Measurements from ENCODE around the gene SZRD1.
"Not testable (repeated sequence)": the region's sequence is repeated elsewhere in the genome, so short reads cannot be mapped to it uniquely, and the experiment has no call there.

The SZRD1 gene, protein sequence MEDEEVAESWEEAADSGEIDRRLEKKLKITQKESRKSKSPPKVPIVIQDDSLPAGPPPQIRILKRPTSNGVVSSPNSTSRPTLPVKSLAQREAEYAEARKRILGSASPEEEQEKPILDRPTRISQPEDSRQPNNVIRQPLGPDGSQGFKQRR

DNA sequence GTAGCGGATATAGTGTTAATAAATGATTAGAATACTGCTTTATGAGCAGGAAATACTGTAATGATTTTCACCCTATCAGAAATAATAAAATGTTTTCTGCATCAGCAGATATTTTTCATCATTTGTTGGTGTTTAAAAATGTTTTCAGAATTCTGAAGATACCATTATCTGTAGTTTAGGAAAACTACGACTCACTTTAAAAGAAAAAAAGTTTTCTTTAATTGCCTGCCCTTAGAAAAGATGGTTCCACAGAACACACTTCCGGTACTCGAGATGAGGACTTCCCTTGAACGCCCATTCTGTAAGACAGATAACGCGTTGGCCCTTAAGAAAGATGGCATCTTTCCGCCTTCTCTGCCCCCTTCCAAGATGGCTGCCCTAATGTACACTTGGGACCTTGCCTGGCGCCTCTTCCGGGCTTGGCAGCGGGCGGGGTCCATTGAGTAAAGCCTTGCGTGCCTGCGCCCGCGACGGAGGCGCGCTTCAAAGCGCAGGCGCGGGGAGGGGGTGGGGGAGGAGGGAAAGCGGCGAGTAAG, at the start of gene SZRD1:
SZRD1 (plus strand) TSS at position 521 of the 536 bp plus-strand sequence. CDS start 16 bp downstream, outside the sequence.
- peak; percentile 100 for DNase-seq

DNA sequence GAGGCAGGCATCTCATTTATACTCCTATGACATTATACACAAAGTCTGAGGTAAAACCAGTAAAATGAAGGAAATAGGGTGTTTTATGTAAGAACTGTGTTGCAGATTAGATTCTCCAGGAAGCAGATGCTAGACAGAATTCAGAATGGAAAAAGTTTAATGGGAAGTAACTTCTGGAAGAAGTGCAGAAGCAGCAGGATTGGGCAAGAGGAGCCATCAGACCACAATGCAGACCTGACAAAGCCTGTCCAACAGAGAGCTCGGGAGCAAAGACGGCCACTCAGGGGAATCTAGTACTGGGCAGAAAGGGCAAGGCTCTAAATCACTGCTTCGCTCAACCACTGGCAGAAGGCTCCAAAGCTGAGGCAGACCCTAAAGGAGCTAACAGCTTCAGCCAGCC, 48.5 kb upstream of the SZRD1 start:
- no peak for DNase-seq

DNA sequence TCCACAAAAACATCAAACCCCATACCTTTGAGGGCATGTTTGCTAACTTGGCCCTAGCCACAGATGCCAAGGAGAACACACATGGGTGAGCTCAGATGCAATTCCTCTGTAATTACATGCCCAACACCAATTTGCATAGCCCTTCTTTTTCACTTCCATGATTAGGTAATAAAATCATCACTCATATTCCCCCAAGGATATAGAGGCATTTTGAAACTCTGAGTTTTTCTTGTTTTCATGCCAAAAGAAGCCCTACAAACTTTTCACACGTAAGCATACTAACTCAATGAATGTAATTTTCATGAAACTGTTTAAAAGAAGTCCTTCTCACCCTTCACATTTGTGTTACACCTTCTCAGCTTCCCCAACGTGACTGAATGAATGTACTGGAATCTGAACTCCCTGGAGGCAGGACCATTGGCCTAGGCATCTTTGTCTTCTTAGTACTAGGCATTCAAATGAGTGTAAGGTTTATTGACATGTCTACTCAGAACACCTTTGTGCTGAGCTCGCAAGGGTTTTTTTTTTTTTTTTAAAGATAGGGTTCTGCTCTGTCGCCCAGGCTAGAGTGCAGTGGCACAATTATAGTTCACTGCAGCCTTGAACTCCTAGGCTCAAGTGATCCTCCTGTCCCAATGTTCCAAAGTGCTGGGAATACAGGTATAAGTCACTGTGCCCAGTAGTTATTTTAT, 45.7 kb upstream of the SZRD1 start:
- no peak for DNase-seq

DNA sequence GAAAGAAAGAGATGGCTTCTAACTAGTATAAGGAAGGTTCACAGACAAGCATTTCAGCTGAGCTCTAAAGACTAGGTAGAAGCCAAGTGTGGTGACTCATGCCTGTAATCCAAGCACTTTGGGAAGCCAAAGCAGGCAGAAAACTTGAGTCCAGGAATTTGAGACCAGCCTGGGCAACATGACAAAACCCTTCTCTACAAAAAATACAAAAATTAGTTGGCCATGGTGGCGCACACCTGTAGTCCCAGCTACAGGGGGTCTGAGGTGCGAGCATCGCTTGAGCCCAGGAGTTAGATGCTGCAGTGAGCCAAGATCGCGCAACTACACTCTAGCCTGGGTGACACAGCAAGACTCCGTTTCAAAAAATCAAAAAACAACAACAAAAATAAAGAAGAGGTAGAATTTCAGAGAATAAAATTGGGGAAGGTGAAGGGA, 42.6 kb upstream of the SZRD1 start:
- peak; percentile 77 for DNase-seq

DNA sequence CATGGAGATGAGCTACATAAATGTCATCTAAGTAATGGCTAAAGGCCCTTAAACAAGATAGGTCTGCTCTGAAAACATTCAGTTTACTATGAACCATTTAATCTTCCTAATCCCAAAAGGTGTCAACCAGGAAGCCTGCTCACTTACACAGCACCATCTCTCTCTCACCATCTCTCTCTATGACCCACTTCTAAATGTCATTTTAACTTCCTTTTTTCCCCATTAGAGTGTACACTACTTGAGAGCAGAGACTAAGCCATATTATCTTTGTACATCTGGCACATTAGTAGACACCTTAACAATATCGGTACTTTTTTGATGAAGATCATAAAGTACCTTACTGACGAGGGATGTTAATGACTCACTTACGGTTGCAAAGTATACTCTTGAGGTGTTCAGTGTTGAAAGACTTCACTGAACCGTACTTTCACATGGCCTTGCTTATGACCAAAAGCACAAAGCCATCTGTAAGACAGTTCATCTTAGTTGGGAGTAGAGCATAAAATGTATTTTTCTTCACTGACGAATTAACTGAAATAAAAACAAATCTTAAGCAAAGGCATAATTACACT, 40.1 kb upstream of the SZRD1 start:
- peak; percentile 68 for DNase-seq

DNA sequence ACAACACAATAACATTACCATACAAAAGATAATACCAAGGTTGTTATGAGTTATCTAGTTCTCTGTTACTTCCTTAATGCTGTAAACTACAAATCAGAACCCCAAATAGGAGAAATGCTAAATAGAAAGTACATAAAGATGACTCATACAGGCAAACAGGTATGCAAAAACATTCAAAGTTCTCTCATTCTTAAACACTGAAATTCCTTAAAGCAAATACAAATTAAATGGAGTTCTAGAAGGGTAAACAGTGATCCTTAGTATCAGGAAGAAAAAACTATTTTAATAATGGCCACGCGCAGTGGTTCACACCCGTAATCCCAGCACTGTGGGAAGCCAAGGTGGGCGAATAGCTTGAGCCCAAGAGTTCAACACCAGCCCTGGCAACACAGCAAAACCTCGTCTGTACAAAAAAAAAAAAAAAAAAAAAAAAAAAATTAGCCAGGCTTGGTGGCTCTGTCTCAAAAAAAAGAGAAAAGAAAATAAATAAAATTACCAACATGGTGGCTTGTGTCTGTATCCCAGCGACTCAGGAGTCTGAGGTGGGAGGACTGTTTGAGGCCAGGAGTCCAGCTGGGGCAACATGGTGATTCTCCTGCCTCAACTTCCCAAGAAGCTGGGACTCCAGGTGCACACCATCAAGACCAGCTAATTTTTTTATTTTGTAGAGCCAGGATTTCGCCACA, 32.2 kb upstream of the SZRD1 start:
- DNase-seq = no peak

DNA sequence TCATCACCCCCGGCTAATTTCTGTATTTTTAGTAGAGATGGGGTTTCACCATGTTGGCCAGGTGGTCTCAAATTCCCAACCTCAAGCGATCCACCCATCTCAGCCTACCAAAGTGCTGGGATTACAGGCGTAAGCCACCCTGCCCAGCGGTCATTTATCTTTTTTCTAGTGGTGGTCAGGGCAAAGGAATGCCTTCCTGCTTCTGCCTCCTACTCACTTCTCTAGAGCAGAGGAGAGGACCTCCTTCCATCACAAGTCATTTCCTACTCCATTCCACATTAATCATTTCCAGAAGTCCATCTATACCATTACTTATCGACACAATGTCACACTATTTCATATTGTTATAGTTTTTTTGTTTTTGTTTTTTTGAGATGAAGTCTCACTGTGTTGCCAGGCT, 28.1 kb upstream of the SZRD1 start:
- no peak for DNase-seq

DNA sequence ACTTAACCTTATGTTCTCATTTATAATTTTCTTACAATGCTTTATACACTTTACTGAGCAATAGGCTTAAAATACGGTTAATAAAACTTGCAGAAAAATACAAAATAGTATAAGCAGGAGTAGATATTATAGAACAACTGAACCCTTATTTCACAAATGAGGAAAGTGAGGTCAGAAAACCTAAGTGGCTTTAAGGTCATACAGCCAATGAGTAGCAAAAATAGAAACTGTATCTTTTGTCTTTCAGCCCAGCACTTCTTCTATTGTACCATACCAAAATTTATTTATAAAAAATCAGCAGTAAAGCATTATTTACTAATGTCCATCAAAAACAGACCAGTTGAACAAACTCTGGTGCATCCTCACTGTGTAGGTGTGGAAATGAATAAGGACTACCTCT, 26.4 kb upstream of the SZRD1 start:
- no peak for DNase-seq

DNA sequence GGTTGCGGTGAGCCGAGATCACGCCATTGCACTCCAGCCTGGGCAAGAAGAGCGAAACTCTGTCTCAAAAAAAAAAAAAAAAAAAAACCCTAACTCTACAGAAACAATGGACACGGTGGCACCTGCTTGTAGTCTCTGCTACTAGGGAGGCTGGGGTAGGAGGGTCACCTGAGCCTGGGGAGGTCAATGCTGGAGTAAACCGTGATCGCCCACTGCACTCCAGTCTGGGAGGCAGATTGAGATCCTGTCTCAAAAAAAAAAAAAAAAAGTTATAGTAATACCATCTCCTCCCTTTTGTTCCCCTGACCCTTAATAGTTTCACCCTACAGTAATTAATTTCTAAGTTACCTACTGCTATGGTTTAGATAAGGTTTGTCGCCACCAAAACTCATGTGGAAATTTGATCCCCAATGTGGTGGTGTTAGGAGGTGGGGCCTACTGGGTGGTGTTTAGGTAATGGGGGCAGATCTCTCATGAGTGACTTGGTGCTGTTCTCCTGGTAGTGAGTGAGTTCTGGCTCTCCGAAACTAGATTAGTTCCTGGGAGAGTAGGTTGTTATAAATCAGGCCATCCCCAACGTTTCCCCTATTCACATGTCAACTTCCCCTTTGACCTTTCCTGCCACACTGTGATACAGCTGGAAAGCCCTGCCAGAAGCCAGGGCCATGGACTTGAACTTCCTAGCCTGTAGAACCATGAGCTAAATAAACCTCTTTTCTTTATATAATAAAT, 24.5 kb upstream of the SZRD1 start:
- DNase-seq = no peak

DNA sequence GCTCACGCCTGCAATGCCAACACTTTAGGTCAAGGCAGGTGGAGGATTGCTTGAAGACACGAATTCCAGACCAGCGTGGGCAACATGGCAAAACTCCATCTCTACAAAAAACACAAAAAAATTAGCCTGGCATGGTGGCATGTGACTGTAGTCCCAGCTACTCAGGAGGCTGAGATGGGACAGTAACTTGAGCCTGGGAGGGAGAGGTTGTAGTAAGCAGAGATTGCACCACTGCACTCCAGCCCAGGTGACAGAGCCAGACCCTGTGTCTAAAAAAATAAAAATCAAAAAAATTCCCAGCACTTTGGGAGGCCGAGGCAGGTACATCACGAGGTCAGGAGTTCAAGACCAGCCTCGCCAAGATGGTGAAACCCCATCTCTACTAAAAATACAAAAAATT, 23.8 kb upstream of the SZRD1 start:
- DNase-seq = not testable (repeated sequence)

DNA sequence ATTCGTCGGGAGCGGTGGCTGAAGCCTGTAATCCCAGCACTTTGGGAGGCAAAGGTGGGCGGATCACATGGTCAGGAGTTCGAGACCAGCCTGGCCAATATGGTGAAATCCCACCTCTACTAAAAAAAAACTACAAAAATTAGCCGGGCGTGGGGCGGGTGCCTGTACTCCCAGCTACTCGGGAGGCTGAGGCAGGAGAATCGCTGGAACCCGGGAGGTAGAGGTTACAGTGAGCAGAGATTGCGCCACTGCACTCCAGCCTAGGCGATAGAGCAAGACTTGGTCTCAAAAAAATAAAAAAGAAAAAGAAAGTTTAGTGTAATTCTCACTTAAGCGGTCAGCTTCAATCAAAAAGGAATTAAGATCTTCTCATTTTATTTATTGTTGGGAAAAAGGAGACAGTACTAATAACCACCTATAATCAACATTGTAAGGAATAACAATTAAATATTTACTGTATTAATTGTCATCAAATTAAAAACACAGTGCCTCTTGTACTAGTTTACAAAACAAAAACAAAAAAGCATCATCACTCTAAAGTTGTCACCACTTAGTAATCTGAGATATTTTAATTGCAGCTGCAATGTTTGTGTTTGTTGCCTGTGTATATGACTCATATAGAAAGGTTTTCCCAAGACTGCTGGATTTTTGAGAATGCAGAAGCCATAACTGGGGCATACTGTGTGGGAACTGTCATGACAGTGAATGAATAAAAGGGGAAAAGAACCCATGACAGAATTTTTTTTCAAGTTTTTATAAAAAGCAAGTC, 18.4 kb upstream of the SZRD1 start:
- DNase-seq = no peak

DNA sequence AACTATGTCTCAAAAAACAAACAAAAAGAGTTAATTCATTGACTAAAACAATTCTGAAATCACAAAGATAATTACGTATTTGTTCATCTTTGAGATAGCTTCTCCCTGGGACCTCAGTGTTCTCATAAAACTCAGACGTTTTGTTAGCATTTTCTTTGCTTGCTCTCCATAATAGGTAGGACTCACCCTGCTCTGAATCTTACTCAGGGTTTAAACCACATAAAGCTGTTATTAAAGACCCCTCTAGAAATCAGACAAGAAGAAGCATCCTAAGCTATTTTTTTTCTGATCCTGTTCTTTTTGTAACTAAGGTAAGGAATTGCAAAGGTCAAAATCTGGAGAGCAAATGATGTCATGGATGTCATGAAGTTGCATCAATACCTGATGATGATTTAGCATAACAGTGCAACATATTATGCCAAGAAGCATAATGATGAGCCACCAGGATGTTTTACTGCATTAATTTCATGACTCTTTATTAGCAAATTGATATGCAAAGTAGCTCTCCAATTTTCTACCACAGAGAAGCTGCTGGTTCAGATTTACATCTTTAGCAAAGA, 17.1 kb upstream of the SZRD1 start:
- DNase-seq = no peak

DNA sequence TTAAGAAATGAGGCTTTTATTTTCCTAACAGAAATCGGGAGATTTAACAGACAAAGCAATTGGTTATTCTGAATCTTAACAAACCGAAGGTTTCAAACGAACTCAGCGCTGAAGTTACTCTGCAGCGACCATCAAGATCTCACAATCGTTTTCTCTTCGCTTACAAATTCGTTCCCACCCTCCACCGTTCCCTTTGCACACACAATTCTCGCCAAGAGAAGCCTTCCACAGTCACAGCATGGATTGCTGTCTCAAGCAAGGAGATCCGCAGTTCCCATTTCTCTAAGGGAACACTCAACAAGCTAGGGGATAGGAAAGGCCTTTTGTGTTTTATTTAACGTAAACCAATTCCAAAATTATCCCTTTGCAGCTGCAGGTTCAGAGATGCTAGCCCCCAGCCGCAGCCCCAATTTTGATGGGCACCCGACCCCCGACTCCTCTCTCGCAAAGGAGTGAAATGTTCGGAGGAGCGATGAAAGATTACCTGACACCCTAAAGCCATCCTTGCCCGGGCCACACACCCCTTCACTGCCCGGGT, 15.5 kb upstream of the SZRD1 start:
- DNase-seq = peak; percentile 2

DNA sequence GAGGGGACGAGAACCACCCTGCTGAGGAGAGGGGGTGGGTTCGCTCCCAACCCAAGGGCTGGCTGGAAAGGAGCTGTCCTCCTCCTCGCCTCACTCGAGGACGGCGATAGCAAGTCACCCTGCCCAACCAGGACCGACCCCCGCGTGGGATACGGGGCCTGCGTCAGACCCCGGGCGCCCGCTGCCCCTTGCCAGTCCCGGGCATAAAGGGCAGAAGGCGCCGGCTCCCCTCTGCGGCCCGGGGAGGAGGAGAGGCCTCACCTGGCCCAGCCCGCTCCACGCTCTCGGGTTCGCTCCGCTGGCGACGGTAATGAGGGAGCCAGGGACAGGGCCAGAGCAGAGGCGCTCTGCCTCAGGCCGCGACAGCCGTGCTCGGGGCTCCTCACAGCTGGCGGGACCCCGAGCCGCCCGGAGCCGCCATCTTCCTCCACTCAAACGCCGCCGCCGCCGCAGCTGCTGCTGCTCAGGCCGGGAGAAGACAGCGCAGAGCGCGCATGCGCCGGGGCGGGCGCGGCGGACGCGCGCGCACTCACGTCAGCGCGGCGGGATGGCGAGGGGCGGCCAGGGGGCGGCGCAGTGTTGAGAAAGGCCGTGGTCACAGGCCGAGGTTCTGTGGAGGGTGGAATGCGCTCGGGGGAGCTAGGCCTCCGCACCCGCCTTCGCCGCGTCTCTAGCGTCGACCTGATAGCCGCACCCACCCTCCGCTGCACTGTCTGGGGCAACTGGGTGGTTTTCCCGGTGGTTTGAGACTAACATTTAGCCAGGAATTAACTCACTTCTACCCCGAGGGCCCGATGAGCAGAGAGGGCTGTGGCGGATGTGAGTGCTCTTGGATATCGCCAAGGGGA, 14.8 kb upstream of the SZRD1 start, which contains the start of gene FBXO42:
FBXO42 (minus strand) TSS at position 487 of the 848 bp plus-strand sequence. CDS start 37,062 bp downstream, outside the sequence.
- DNase-seq = peak; percentile 87

DNA sequence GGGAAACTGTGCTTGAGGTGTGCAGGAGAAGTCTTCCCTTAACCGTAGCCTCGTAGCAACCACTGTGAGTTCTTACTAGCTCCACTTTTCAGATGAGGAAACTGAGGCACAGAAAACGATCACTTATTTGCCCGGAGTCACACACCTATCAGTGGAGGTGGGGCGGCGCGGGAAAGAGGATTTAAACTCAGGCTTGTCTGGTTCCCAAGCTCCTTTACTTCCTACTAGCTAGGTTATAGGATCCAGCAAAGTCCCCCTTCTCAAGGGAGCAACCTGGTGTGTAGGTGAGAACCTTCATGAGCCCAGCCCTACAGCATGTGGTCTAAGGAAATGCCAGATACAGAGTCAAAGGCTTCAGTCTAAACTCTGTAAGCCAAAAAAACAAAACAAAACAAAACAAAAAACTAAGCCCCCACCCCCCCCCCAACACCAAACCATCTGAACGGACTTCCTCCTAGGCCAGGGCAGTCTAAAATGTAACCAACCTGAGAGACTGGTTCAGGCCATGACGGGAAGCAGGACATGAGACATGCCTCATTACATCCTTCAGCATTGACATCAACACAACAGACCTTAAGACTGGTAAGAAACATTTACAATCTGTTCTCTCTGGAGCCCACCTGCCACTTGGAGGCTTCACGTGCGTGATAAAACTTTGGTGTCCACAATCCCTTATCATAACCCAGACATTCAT, 14.1 kb upstream of the SZRD1 start:
- DNase-seq = no peak

DNA sequence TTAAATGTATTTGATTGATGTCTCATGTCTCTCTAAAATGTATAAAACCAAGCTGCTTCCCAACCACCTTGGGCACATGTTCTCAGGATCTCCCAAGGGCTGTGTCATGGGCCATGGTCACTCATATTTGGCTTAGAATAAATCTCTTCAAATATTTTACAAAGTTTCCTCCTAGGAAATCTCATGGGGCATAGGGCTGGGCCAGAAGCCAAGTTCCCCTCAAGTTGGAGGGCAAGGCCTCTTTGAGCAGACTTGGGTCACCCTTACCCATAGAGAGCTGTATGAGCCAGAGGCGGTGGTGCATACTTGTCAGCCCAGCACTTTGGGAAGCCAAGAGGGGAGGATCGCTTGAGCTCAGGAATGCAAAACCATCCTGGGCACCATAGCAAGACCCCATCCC, 12.4 kb upstream of the SZRD1 start:
- no peak for DNase-seq

DNA sequence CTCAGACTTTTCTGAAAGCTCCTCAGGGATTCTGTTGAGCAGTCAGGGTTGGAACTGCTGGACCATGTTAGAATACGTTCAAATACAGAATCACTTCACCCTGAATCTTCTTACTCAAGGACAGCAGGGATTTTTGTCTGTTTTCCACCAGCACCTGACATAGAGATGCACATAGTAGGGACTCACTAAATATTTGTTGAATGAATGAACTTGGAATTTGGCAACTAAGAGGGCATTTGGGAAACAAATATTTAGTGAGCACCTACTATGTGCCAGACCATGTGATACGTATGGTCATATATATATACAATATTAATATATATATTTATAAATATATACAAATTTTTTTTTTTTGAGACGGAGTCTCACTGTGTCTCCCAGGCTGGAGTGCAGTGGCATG, 10.2 kb upstream of the SZRD1 start:
- DNase-seq = no peak

DNA sequence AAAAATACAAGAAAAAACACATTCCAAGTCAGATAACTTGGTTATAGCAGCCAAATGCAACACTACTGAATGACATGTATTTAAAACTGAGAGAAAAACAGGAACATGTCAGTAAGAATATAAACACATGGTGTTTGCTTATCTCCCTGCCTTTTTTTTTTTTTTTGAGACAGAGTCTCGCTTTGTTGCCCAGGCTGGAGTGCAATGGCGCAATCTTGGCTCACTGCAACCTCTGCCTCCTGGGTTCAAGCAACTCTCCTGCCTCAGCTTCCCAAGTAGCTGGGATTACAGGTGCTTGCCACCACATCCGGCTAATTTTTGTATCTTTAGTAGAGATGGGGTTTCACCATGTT, 1.9 kb upstream of the SZRD1 start:
- not testable (repeated sequence) for DNase-seq

DNA sequence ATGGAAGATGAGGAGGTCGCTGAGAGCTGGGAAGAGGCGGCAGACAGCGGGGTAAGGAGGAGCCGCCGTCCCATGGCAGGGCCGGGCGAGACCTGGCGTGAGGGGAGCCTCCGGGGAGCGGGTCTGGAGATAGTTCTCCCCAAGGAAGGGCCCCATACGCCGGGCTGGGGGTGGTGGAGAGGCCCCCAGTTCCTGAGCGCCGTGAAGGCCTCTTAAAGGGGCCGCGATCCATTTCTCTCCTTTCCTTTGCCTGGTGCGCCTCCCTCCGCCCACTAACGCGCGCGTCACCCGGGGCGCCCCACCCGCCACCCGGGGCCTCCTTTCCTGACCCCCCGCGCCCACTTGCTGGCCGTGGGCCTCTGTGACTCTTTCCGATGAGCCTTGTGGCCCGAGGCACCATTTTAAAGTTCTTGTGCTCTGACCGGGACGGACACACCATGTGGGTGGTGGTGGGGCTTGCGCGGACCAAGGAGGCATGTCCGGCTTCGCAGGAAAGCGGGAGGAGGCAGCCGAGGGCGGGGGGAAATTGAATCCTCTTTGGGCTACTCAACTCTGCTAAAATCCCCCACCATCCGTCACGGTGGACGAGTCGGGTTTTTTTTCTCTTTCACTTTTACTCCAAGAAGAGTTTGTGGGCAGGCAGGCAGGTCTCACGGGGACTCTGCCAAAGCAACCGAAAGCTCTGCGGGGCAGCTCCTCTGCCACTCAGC, 371 bp downstream of the SZRD1 start:
- DNase-seq = peak; percentile 74

All from DMS79 (cell line).